K562 (cell line): Measurements from ENCODE around the gene ATP8B4. TPM values are rescaled to one million over a fixed set of nuclear protein-coding genes. Genes with fewer than 3 reads are reported as not detected.

Experiments used
- AFF4 ChIP-seq: sonication (generic); formaldehyde crosslinking; IDR thresholded peaks from 2 replicates; pipeline ENCODE4 v1.8.0; 2023; ENCODE audit warnings: mild to moderate bottlenecking, missing genetic modification reagents
- BRF1 ChIP-seq: IDR thresholded peaks from 3 replicates; pipeline ENCODE4 v1.6.1; 2011; ENCODE audit warnings: borderline replicate concordance, mild to moderate bottlenecking; ENCODE audit not compliant: insufficient read length; ENCODE audit errors: extremely low read depth
- CHD7 ChIP-seq: fragments of 200-600 bp; sonication (generic); IDR thresholded peaks from one replicate; pipeline ENCODE4 v1.6.1; 2012; ENCODE audit warnings: mild to moderate bottlenecking, low read depth, low read length, inconsistent platforms
- FOXK1 ChIP-seq: sonication (generic); formaldehyde crosslinking; IDR thresholded peaks from 2 replicates; pipeline ENCODE4 v1.8.0; 2022; ENCODE audit warnings: missing genetic modification reagents, mild to moderate bottlenecking, borderline replicate concordance
- HDAC1 ChIP-seq, 2 experiments: fragments of 450-650 bp; IDR thresholded peaks; 2 replicates each; pipeline ENCODE4 v1.6.1; 2016 to 2017; ENCODE audit warnings: inconsistent platforms in 1 of 2, mild to moderate bottlenecking in 1 of 2, moderate library complexity in 1 of 2
- KDM1A ChIP-seq, 2 experiments: fragments of 450-650 bp; IDR thresholded peaks; 2 replicates each; pipeline ENCODE4 v1.6.1; 2016; ENCODE audit warnings: mild to moderate bottlenecking in 2 of 2
- MEF2D ChIP-seq: conservative IDR thresholded peaks from 2 replicates; pipeline ENCODE4 v1.6.1; 2016; ENCODE audit warnings: low read depth, missing genetic modification characterization, missing compliant biosample characterization
- NBN ChIP-seq: fragments of 450-650 bp; IDR thresholded peaks from 2 replicates; pipeline ENCODE4 v1.6.1; 2016; ENCODE audit warnings: low read depth, mild to moderate bottlenecking
- TCF3 ChIP-seq: sonication (generic); formaldehyde crosslinking; IDR thresholded peaks from 2 replicates; pipeline ENCODE4 v1.4.0; 2020; ENCODE audit warnings: mild to moderate bottlenecking, missing genetic modification reagents
- polyA plus RNA-seq, 8 experiments: library from polyadenylated mRNA; depleted of rRNA in 4 of 8; stranded (reverse) in 5 of 8; unstranded in 3 of 8; fragments of >200 nt; fragmentation: Nextera tagmentation in 2 of 8; fragmentation: Illumina TruSeq in 1 of 8; extraction: Ambion mirVana in 2 of 8; extraction: Trizol in 1 of 8; gene quantifications; 2 replicates each; pipeline versions ENCODE4 v1.2.1 to v1.2.3, GENCODE V29; 2011 to 2014; ENCODE audit warnings: inconsistent platforms in 1 of 8, missing spikeins in 1 of 8
- total RNA-seq, 7 experiments: library from RNA; depleted of rRNA in 6 of 7; stranded (reverse); fragments of >200 nt in 6 of 7; fragmentation: Illumina TruSeq in 2 of 7; extraction: Trizol in 2 of 7; gene quantifications; 2 replicates each; pipeline versions ENCODE4 v1.2.1 to v1.2.3, GENCODE V29; 2011 to 2021; ENCODE audit warnings: low replicate concordance in 1 of 7

Gene ATP8B4
- total and polyA plus RNA-seq, 9 of the 15 experiments (the other 6 are each of a cell fraction or from before 2014, with no cell fraction given): 0.14 to 2.5 (median 0.44) TPM

DNA sequence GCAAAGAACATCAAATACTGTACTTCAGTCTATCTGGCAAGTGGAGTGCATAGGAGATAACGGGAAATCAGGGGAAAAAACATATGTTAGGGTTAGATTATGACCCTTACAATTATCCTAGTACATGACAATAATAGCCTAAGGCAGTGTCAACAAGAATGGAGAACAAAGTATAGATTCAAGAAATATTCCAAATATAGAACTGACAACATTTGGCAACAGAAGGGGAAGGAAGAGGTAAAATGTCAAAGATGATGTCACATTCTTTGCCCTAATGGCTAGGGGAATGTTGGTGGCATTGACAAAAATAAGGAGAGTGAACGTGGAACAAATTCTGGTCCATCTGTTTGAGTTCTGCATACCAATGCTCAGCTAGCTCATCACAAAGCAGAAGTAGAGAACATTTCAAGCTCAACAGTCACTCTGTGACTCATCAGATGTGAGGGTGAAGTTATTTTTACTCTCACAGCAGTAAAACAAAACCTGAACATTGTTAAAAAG lies 15.5 kb upstream of the ATP8B4 start (continued):
- TF ChIP-seq CHD7 (no peak), AFF4 (CRISPR knock-in tag) (no peak), TCF3 (CRISPR knock-in tag) (peak; percentile 66), KDM1A (IDR thresholded peaks at IDR 0.05) (peak; percentile 45 to 62; a peak in 2 of 4 replicates), HDAC1 (IDR thresholded peaks at IDR 0.05) (peak in 1 of 2 experiments; percentile 53; a peak in 1 of 4 replicates), BRF1 (no peak), NBN (peak; percentile 41; the same call in 1 of the 2 replicates), MEF2D (tag) (peak; percentile 82), FOXK1 (CRISPR knock-in tag) (no peak)
